SK-N-MC (cell line): ENCODE measurements around the gene TSPAN32.

Experiments used
- EZH2 ChIP-seq: fragments of 200-600 bp; sonication (generic); IDR thresholded peaks from one replicate; pipeline ENCODE4 v1.6.1; 2017; ENCODE audit warnings: antibody characterized with exemption
- FOXP2 ChIP-seq: optimal IDR thresholded peaks from 2 replicates; pipeline ENCODE3; 2011; ENCODE audit warnings: mild to moderate bottlenecking, moderate library complexity; ENCODE audit not compliant: insufficient read depth; ENCODE audit errors: extremely low read length, control extremely low read depth
- POLR2AphosphoS5 ChIP-seq: IDR thresholded peaks from 2 replicates; pipeline ENCODE4 v1.6.1; 2012; ENCODE audit warnings: mild to moderate bottlenecking, low read depth, low read length, borderline replicate concordance

- TF ChIP-seq POLR2AphosphoS5 (no peak), EZH2 (no peak), FOXP2 (no peak)
These were observed 16.9 kb downstream of the TSPAN32 start for GRCh38 chr11:2318707-2319106.
